Measurements from ENCODE around the gene GYPA. TPM values are rescaled to one million over a fixed set of nuclear protein-coding genes. Genes with fewer than 3 reads are reported as not detected.
"Not testable (repeated sequence)": the region's sequence is repeated elsewhere in the genome, so short reads cannot be mapped to it uniquely, and the experiment has no call there.

Gene GYPA
- total RNA-seq, 1 experiment from 2014 or later: not detected

DNA sequence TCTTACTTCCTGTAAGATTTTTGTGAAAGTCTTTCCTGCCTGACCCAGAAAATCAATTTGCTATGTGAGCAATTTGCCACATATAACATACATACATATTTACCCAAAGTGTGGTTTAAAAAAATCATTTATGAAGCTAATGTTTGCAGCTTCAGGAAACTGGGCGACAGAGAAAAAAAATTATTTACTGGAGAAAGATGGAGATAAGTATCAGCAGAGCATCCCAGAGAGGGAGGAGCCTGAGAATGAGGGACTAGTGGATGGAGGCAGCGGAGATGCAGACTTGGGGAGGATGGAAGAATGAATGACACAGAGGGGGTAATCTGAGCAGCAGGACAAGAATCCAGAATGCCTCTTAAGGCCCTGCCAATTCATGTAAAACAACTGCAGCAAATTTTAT, 975 bp upstream of the GYPA start:
- H3K4me1 ChIP-seq (ENCODE audit: insufficient read depth, low read length): no peaks in the 10 kb centered on the region
- TF ChIP-seq, protein P1, sequence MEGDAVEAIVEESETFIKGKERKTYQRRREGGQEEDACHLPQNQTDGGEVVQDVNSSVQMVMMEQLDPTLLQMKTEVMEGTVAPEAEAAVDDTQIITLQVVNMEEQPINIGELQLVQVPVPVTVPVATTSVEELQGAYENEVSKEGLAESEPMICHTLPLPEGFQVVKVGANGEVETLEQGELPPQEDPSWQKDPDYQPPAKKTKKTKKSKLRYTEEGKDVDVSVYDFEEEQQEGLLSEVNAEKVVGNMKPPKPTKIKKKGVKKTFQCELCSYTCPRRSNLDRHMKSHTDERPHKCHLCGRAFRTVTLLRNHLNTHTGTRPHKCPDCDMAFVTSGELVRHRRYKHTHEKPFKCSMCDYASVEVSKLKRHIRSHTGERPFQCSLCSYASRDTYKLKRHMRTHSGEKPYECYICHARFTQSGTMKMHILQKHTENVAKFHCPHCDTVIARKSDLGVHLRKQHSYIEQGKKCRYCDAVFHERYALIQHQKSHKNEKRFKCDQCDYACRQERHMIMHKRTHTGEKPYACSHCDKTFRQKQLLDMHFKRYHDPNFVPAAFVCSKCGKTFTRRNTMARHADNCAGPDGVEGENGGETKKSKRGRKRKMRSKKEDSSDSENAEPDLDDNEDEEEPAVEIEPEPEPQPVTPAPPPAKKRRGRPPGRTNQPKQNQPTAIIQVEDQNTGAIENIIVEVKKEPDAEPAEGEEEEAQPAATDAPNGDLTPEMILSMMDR (conservative IDR thresholded peaks at IDR 0.05): no peak
- no peak overlapping the region; a peak in 1 of 5 replicates for H3K4me3 Mint-ChIP-seq
- no peak overlapping the region for H2BK120ac ChIP-seq (ENCODE audit: low read depth, low read length, poor library complexity, severe bottlenecking)
- H3K4me1 Mint-ChIP-seq: peaks cover 2% of the 10 kb centered on the region in 2 experiments; a peak in 1 of 4 replicates
- H2BK5ac ChIP-seq (ENCODE audit: insufficient read length, low read length): no peak overlapping the region
- H3T11ph ChIP-seq (ENCODE audit: low read length): no peak overlapping the region
- no peak overlapping the region for H3K18ac ChIP-seq (ENCODE audit: insufficient read length, low read depth, low read length)
- no peaks in the 10 kb centered on the region for H3K79me1 ChIP-seq (ENCODE audit: insufficient read depth, low read depth, low read length, poor library complexity, severe bottlenecking)
- no peak overlapping the region for H4K5ac ChIP-seq (ENCODE audit: insufficient read length, low read depth, low read length)
- no peaks in the 10 kb centered on the region for H3K36me3 Mint-ChIP-seq (ENCODE audit: insufficient read depth in 1 of 3, low read depth in 3 of 3)
- no peaks in the 10 kb centered on the region for H3K9me3 ChIP-seq (ENCODE audit: control insufficient read depth, low read depth, low read length)
- no peaks in the 10 kb centered on the region for H3K27me3 Mint-ChIP-seq (ENCODE audit: low read depth)
- H3K4me2 ChIP-seq (ENCODE audit: insufficient read depth, insufficient read length, low read length): no peak overlapping the region
- no peak overlapping the region for H3K14ac ChIP-seq (ENCODE audit: insufficient read depth, low read length)
- H3K56ac ChIP-seq (ENCODE audit: insufficient read length, low read depth, low read length): no peak overlapping the region
- H3K79me2 ChIP-seq (ENCODE audit: insufficient read depth, low read length): no peaks in the 10 kb centered on the region
- no peak for DNase-seq
- H3K4ac ChIP-seq (ENCODE audit: low read depth, low read length): no peak overlapping the region
- no peak overlapping the region for H3K23ac ChIP-seq (ENCODE audit: insufficient read length, low read depth, low read length)
- WGBS (ENCODE audit: extremely low coverage, insufficient read length, low lambda C conversion rate): no CpG with 5 or more reads among the region's 2 CpGs
- H3K9me3 Mint-ChIP-seq: no peaks in the 10 kb centered on the region
- H2AFZ ChIP-seq (ENCODE audit: low read length): no peak overlapping the region
- H3K27ac Mint-ChIP-seq: no peak overlapping the region
- no peak overlapping the region for H2BK12ac ChIP-seq (ENCODE audit: insufficient read length, low read depth, low read length)
- no peaks in the 10 kb centered on the region for H4K20me1 ChIP-seq (ENCODE audit: control insufficient read depth, insufficient read depth, insufficient read length)
- H3K23me2 ChIP-seq (ENCODE audit: insufficient read length, low read depth, low read length, poor library complexity, severe bottlenecking): no peaks in the 10 kb centered on the region
- no peak overlapping the region for H2BK20ac ChIP-seq (ENCODE audit: low read depth, low read length, poor library complexity, severe bottlenecking)
- no peaks in the 10 kb centered on the region for H3K27me3 ChIP-seq (ENCODE audit: insufficient read depth, low read length)
- H4K91ac ChIP-seq (ENCODE audit: insufficient read length, low read depth, low read length): no peak overlapping the region
- H2AK5ac ChIP-seq (ENCODE audit: insufficient read length, low read length): no peak overlapping the region
- H3K9ac ChIP-seq (ENCODE audit: extremely low read depth, insufficient read length, low read length): no peak overlapping the region
- H2BK15ac ChIP-seq (ENCODE audit: low read depth, low read length): no peak overlapping the region
- H4K8ac ChIP-seq (replicated peaks; ENCODE audit: insufficient read length, low read depth, low read length): no peak overlapping the region
- H3K27ac ChIP-seq (ENCODE audit: insufficient read length, low read depth, low read length): no peak overlapping the region

DNA sequence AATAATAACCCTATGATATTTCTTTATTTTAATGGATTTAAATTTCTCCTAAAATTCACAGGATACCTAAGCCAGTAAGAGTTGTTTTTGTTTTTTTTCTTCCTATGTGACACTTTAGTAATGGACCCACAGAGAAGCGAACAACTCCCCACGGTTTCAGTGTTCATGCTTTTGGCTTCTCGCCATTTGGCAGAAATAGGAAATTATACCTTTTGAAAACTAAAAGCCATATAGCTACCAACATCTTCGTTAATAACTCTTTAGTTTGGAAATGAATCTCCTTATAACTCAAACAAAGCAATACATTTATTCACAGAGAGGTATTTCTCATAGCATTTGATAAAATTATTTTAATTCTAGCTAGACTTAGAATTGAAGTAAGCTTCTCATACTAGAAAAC, 527 bp downstream of the GYPA start:
- not testable (repeated sequence) for H3T11ph ChIP-seq (ENCODE audit: low read length); H3K27me3 ChIP-seq (ENCODE audit: insufficient read depth, low read length); H3K4ac ChIP-seq (ENCODE audit: low read depth, low read length); H3K56ac ChIP-seq (ENCODE audit: insufficient read length, low read depth, low read length); H3K36me3 Mint-ChIP-seq (ENCODE audit: insufficient read depth in 1 of 3, low read depth in 3 of 3); H3K18ac ChIP-seq (ENCODE audit: insufficient read length, low read depth, low read length); H3K23ac ChIP-seq (ENCODE audit: insufficient read length, low read depth, low read length); H4K20me1 ChIP-seq (ENCODE audit: control insufficient read depth, insufficient read depth, insufficient read length); H2AFZ ChIP-seq (ENCODE audit: low read length); H2BK120ac ChIP-seq (ENCODE audit: low read depth, low read length, poor library complexity, severe bottlenecking); DNase-seq; H3K4me2 ChIP-seq (ENCODE audit: insufficient read depth, insufficient read length, low read length); H2AK5ac ChIP-seq (ENCODE audit: insufficient read length, low read length); H3K4me3 Mint-ChIP-seq; H4K5ac ChIP-seq (ENCODE audit: insufficient read length, low read depth, low read length); H2BK12ac ChIP-seq (ENCODE audit: insufficient read length, low read depth, low read length); H2BK15ac ChIP-seq (ENCODE audit: low read depth, low read length); H3K27ac Mint-ChIP-seq; H3K27ac ChIP-seq (ENCODE audit: insufficient read length, low read depth, low read length); H4K8ac ChIP-seq (replicated peaks; ENCODE audit: insufficient read length, low read depth, low read length); H3K79me2 ChIP-seq (ENCODE audit: insufficient read depth, low read length); H3K4me1 Mint-ChIP-seq; H3K14ac ChIP-seq (ENCODE audit: insufficient read depth, low read length); H3K79me1 ChIP-seq (ENCODE audit: insufficient read depth, low read depth, low read length, poor library complexity, severe bottlenecking); H2BK5ac ChIP-seq (ENCODE audit: insufficient read length, low read length); H3K9me3 ChIP-seq (ENCODE audit: control insufficient read depth, low read depth, low read length); H2BK20ac ChIP-seq (ENCODE audit: low read depth, low read length, poor library complexity, severe bottlenecking); H3K23me2 ChIP-seq (ENCODE audit: insufficient read length, low read depth, low read length, poor library complexity, severe bottlenecking); H3K4me1 ChIP-seq (ENCODE audit: insufficient read depth, low read length); H3K9ac ChIP-seq (ENCODE audit: extremely low read depth, insufficient read length, low read length); H3K9me3 Mint-ChIP-seq; H4K91ac ChIP-seq (ENCODE audit: insufficient read length, low read depth, low read length); H3K27me3 Mint-ChIP-seq (ENCODE audit: low read depth)
- WGBS (ENCODE audit: extremely low coverage, insufficient read length, low lambda C conversion rate): no CpG with 5 or more reads among the region's 4 CpGs
